HS-5 (cell line): ENCODE data around the gene ZDHHC8.

Source experiments
- DNase-seq: peaks from one replicate; pipeline ENCODE4 v3.0.0-alpha.2; 2012; ENCODE audit warnings: low read depth

The ZDHHC8 gene

GRCh38 chr22:20181194-20181883 is 49.7 kb downstream of the ZDHHC8 start:
- DNase-seq: no peak

GRCh38 chr22:20181884-20182236 is 50.3 kb downstream of the ZDHHC8 start:
- no peak for DNase-seq

- DNase-seq: no peak
Measured at GRCh38 chr22:20182365-20182764, 50.8 kb downstream of the ZDHHC8 start.

- DNase-seq: no peak
Measured at GRCh38 chr22:20183101-20183500, 51.5 kb downstream of the ZDHHC8 start.

- no peak for DNase-seq
Measured at GRCh38 chr22:20183823-20184222, 52.2 kb downstream of the ZDHHC8 start.

- no peak for DNase-seq
Measured at GRCh38 chr22:20184501-20185165, 53.0 kb downstream of the ZDHHC8 start.

GRCh38 chr22:20185750-20186149 is 54.1 kb downstream of the ZDHHC8 start:
- DNase-seq: no peak

- DNase-seq: no peak
Measured at GRCh38 chr22:20186183-20186870, 54.7 kb downstream of the ZDHHC8 start.

GRCh38 chr22:20186871-20187546 is 55.4 kb downstream of the ZDHHC8 start:
- DNase-seq: no peak

GRCh38 chr22:20187777-20188566 is 56.4 kb downstream of the ZDHHC8 start:
- DNase-seq: no peak

- no peak for DNase-seq
Measured at GRCh38 chr22:20188567-20188877, 56.9 kb downstream of the ZDHHC8 start.

- no peak for DNase-seq
Measured at GRCh38 chr22:20191000-20191515, 59.5 kb downstream of the ZDHHC8 start.

GRCh38 chr22:20191803-20192202 is 60.2 kb downstream of the ZDHHC8 start:
- no peak for DNase-seq

- no peak for DNase-seq
Measured at GRCh38 chr22:20192293-20192971, 60.8 kb downstream of the ZDHHC8 start.

- no peak for DNase-seq
Measured at GRCh38 chr22:20192972-20193760, 61.6 kb downstream of the ZDHHC8 start.

- no peak for DNase-seq
Measured at GRCh38 chr22:20193761-20194494, 62.3 kb downstream of the ZDHHC8 start.

- DNase-seq: no peak
Measured at GRCh38 chr22:20194681-20195593, 63.3 kb downstream of the ZDHHC8 start.

GRCh38 chr22:20196094-20196842 is 64.7 kb downstream of the ZDHHC8 start:
- no peak for DNase-seq
